HUES6 (cell line): ENCODE data around the gene PDE4D.

Experiments used
- H3K27ac ChIP-seq: 2 replicates; pipeline ENCODE4 v1.7.0; 2013; ENCODE audit warnings: low read depth, mild to moderate bottlenecking, low read length, inconsistent platforms
- H3K27me3 ChIP-seq: 2 replicates; pipeline ENCODE4 v1.6.1; 2013; ENCODE audit warnings: low read length; ENCODE audit not compliant: control insufficient read depth, insufficient read depth
- H3K36me3 ChIP-seq: 2 replicates; pipeline ENCODE4 v1.6.1; 2013; ENCODE audit warnings: low read length; ENCODE audit not compliant: control insufficient read depth, insufficient read depth
- H3K4me1 ChIP-seq: 2 replicates; pipeline ENCODE4 v1.6.1; 2013; ENCODE audit warnings: low read length; ENCODE audit not compliant: control insufficient read depth, insufficient read depth
- H3K4me3 ChIP-seq: 2 replicates; pipeline ENCODE4 v1.5.1; 2013; ENCODE audit warnings: low read depth, low read length
- H3K9ac ChIP-seq: one replicate; pipeline ENCODE4 v1.6.1; 2013; ENCODE audit warnings: mild to moderate bottlenecking, low read length
- H3K9me3 ChIP-seq: 2 replicates; pipeline ENCODE4 v1.6.1; 2013; ENCODE audit warnings: low read depth, low read length; ENCODE audit not compliant: control insufficient read depth, insufficient read depth

The PDE4D gene

DNA sequence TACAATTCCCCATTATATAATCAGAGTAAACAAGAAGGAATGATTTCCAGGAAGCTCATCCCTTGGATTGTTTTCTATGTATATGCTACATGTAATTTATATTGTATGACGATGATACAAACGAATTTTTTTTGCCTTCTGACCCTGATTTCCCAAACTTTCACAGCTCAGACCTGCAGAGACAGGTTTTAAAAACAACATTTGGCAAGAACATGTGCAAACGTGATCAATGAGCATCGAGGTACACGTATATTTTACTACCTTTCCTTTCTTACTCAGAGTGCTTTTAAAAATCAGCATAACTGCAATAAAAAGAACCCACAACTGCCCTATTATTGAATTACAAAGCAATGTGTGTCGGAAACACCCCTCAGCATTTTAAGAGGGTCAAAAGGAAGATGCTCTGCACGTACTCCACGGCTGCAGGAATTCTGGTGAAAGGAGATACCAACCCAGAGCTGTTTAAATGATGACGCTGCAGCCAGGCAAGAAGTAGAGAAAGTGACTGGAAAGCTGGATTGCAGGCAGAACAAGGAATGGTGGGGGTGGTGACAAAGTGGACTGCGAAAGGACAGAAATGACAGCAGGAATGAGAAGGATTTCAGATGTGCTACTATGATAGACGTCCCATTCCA is 777.2 kb downstream of the PDE4D start:
- Histone ChIP-seq H3K27ac (no peak overlapping the region), H3K9ac (no peak overlapping the region), H3K36me3 (no peaks in the 10 kb centered on the region), H3K4me3 (no peak overlapping the region), H3K27me3 (no peaks in the 10 kb centered on the region), H3K4me1 (0 out of 2 replicates have a peak, but pooled peaks cover 6% of the 10 kb centered on the region), H3K9me3 (no peaks in the 10 kb centered on the region)

DNA sequence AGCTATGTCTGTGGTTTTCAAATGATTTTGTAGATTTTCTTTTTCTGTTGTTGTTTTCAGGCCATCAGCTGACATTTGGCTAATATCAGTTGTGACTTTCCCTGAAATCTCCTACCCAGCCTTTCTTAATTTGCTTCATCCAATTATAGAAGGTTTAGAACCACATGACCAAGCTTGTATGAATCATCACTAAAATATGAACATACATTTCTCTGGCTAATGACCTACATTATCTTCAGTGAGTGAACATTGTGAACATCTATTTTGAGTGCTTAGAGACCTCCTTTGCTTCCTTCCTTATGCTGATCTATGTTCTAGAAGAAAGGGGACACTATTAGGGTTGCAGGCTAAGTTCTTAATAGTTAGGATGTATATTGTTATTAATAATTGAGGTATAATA is 778.2 kb downstream of the PDE4D start:
- Histone ChIP-seq H3K4me3 (no peak overlapping the region), H3K9me3 (no peaks in the 10 kb centered on the region), H3K4me1 (0 out of 2 replicates have a peak, but pooled peaks cover 6% of the 10 kb centered on the region), H3K27me3 (no peaks in the 10 kb centered on the region), H3K9ac (no peak overlapping the region), H3K27ac (no peak overlapping the region), H3K36me3 (no peaks in the 10 kb centered on the region)

DNA sequence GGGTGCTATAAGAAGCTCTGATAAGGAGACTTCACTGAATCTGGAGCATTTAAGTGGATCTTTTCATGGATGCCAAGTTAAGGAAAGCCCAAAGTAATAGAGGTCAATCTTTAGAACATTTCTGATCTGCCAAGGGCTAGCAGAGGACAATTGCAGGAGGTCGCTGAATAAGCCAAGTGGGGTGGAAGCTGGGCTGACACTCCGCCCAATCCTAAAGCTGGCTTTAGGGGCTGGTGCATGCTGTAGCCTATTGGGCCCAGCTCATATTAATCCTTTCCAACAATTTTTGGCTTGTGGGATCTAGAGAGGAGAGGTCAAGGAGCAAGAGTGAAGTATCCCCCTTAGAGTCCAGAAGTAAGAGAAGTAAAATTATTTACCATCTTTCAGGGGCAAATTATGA is 784.1 kb downstream of the PDE4D start:
- Histone ChIP-seq H3K27me3 (no peaks in the 10 kb centered on the region), H3K9ac (no peak overlapping the region), H3K36me3 (no peaks in the 10 kb centered on the region), H3K4me3 (no peak overlapping the region), H3K4me1 (peaks cover 6% of the 10 kb centered on the region; the same call in 1 of the 2 replicates), H3K9me3 (no peaks in the 10 kb centered on the region), H3K27ac (no peak overlapping the region)

DNA sequence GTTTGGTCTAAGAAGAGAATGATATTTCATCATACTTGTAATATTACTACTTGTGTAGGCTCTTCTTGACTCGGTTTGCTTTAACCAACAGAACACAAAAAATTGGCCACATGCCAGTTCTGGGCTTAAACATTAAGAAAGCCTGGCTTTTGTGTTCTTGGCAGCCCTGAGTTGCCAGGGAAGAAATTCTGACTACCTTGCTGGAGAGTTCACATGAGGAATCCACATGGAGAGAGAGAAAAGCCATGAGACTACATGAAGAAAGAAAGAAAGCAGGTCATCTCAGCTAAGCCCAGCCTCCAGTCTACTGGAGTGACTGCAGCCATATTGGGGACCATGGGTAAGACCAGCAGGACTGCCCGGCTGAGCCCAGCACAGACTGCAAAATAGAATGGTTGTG is 785.8 kb downstream of the PDE4D start:
- H3K36me3 ChIP-seq: no peaks in the 10 kb centered on the region
- no peak overlapping the region for H3K27ac ChIP-seq
- peaks cover 9% of the 10 kb centered on the region; the same call in 1 of the 2 replicates for H3K4me1 ChIP-seq
- no peaks in the 10 kb centered on the region for H3K27me3 ChIP-seq
- no peak overlapping the region for H3K4me3 ChIP-seq
- H3K9me3 ChIP-seq: no peaks in the 10 kb centered on the region
- no peak overlapping the region for H3K9ac ChIP-seq

DNA sequence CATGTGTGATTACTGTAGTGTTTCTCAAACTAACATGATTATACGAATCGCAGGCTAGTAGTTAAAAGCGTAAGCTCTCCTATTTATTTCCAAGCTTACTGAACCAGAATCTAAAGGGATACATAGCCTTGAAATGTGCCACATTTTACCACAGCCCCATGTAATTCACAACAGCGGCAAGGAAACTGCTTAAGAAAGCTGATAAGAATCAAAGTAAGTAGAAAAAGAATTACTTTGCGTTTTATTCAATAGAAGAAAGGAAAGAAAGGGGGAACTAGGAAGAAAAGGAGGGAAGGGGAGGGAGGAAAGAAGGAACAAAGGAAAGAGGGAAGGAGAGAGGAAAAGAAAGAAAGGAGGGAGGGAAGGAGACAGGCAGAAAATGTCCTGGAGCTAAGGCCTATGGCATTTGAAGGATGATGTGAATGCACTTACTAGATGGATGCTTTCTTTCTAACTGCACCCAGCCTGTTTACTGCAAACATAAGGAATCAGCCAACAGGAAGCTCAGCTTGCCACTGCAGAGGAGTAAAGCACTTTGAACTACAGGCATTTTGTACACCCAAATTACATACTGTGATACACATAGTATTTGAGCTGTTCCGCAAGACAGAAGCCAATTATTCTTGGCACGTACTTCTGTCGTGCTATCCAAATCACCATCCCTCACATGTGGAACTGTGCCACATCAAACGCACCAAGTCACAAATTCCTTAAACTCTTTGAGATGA is 789.0 kb downstream of the PDE4D start:
- Histone ChIP-seq H3K27ac (no peak overlapping the region), H3K9ac (no peak overlapping the region), H3K4me3 (no peak overlapping the region), H3K36me3 (no peaks in the 10 kb centered on the region), H3K4me1 (peaks cover 9% of the 10 kb centered on the region; the same call in 1 of the 2 replicates), H3K9me3 (no peaks in the 10 kb centered on the region), H3K27me3 (no peaks in the 10 kb centered on the region)

DNA sequence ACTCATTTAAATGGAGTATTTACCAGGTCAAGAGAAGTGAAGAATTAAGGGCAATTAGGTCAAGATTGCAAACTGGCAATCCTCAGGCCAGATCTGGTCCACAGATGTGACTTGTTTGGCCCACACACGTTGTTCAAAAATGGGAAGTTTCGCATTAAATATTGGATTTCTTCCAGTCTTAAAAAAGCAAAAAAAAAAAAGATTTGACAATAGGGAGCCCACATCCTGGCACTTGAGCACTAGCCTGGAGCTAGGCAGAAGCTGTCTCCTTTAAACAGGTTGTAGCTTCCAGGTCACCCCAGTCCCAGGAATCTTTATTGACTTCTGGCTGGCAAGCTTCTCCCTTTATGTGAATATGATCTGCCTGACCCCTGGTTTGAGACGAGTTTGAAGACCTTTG is 790.2 kb downstream of the PDE4D start:
- Histone ChIP-seq H3K4me3 (no peak overlapping the region), H3K9me3 (no peaks in the 10 kb centered on the region), H3K4me1 (peaks cover 9% of the 10 kb centered on the region; the same call in 1 of the 2 replicates), H3K9ac (no peak overlapping the region), H3K27ac (no peak overlapping the region), H3K27me3 (no peaks in the 10 kb centered on the region), H3K36me3 (no peaks in the 10 kb centered on the region)

DNA sequence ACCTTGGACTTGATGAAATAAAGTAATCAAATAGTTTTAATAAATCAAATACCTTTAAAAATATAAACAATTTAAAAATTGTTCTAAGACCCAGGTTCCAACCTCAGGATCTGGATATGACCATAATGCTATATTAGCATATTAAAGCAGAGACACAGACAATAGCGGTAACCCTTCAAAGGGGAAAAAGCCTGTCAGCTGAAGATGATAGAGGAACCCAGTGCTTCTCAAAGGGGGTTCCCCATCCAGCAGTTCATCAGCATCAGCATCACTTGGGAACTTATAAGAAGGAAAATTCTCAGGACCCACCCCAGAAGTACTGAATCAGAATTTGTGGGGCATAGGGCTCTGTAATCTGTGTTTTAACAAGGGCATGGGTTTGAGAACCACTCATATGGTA is 791.1 kb downstream of the PDE4D start:
- no peaks in the 10 kb centered on the region for H3K9me3 ChIP-seq
- H3K4me3 ChIP-seq: no peak overlapping the region
- peaks cover 9% of the 10 kb centered on the region; the same call in 1 of the 2 replicates for H3K4me1 ChIP-seq
- no peak overlapping the region for H3K27ac ChIP-seq
- no peaks in the 10 kb centered on the region for H3K27me3 ChIP-seq
- no peak overlapping the region for H3K9ac ChIP-seq
- no peaks in the 10 kb centered on the region for H3K36me3 ChIP-seq

DNA sequence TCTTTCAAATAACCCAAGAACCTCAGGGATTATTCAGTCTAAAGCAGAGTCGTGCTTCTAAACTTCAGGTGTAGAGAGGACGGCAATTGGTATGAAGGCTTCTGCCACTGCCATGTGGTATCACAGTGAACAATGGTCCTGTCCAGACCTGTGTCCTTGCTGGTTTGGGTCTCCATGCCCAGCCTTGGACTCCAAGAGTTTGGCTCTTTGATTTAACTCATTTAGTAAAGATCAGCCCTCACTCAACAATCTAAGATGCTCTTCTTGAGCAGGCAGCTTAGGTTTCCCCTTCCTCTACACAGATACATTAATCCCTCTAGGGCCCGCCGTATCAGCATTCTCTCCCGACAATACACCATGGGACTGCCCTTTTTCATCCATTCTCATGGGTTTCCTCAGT is 792.7 kb downstream of the PDE4D start:
- H3K4me1 ChIP-seq: peaks cover 9% of the 10 kb centered on the region; the same call in 1 of the 2 replicates
- H3K36me3 ChIP-seq: no peaks in the 10 kb centered on the region
- H3K9ac ChIP-seq: no peak overlapping the region
- no peaks in the 10 kb centered on the region for H3K27me3 ChIP-seq
- no peak overlapping the region for H3K27ac ChIP-seq
- no peak overlapping the region for H3K4me3 ChIP-seq
- no peaks in the 10 kb centered on the region for H3K9me3 ChIP-seq

DNA sequence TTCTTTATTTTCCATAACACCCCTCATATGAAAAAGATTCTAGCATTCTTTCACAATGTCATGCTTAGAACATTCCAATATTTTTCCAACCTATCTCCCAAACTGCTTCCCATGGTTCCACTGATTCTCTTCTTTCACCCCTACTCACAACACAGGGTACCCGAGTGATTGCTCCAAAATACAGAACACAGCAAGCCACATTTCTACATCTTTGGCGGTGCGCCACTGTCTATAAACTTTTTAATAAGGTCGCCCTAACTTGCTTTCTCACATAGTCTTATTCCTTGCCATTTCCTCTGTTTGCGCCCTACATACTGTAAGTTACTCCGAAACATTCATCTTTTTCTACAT is 793.6 kb downstream of the PDE4D start:
- H3K4me1 ChIP-seq: peaks cover 9% of the 10 kb centered on the region; the same call in 1 of the 2 replicates
- no peaks in the 10 kb centered on the region for H3K9me3 ChIP-seq
- no peak overlapping the region for H3K4me3 ChIP-seq
- H3K9ac ChIP-seq: no peak overlapping the region
- no peaks in the 10 kb centered on the region for H3K27me3 ChIP-seq
- H3K27ac ChIP-seq: no peak overlapping the region
- no peaks in the 10 kb centered on the region for H3K36me3 ChIP-seq

DNA sequence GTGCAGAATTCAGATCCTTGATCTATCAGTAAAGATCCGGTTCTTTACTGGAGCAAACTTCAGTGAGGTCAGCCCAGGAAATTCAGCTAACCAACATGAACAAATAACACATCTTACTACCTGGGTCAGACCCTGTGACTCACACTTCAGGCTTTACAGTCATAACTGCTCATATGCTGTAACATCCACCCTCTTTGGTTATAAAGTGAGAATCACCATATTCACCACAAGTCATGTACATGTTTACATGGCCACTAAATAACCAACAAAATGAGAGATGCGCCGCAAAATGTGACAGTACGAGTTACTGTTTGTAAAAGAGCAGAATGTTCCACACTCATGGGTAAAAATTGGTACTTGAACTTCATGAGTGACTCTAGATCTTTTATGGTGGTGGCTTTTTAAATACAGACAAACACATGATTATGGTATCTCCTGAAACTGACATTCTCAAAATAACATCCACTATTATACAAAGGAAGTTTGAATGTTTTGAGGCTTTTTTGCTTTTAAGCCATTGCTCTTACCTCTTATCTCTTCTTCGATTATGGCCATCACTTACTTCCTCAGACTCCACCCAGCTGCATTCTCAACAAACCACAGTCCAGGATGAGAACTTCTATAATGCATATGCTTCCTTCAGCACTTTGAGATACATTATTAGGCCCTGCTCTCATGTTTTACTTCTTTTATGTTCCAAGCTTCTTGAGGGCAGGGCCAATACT is 794.1 kb downstream of the PDE4D start:
- Histone ChIP-seq H3K9me3 (no peaks in the 10 kb centered on the region), H3K27me3 (no peaks in the 10 kb centered on the region), H3K4me3 (no peak overlapping the region), H3K9ac (no peak overlapping the region), H3K36me3 (no peaks in the 10 kb centered on the region), H3K4me1 (peaks cover 3% of the 10 kb centered on the region; the same call in 1 of the 2 replicates), H3K27ac (no peak overlapping the region)

DNA sequence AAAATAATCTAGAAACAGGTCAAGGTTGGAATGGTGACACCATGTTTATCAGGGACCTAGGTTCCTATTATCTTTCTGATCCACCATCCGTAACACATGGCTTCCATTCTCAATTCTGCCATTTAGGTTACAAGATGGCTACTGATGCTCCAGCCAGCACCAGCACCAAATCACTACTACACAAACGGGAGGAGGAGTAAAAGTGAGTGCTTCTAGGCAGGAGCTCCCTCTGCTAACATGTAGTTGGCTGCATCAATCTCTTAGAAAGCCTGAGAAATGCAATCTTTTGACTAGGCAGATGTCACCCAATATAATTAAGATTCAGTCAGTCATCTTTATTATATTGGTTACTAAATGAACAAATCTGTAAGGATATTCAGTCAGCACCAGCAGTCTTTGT is 794.8 kb downstream of the PDE4D start:
- Histone ChIP-seq H3K27ac (no peak overlapping the region), H3K4me3 (no peak overlapping the region)

More for the DNA sequence above, 794.8 kb downstream of the PDE4D start:
- Histone ChIP-seq H3K4me1 (no peaks in the 10 kb centered on the region; the same call in 1 of the 2 replicates), H3K27me3 (no peaks in the 10 kb centered on the region), H3K9ac (no peak overlapping the region), H3K9me3 (no peaks in the 10 kb centered on the region), H3K36me3 (no peaks in the 10 kb centered on the region)
